Activated naive CD4-positive, alpha-beta T cell treated with anti-CD3 and anti-CD28 coated beads, Interleukin-2, amount 50 U/mL, for 16 hours (primary cell): ENCODE results near the gene NIPBL.
"Not testable (repeated sequence)": the region's sequence is repeated elsewhere in the genome, so short reads cannot be mapped to it uniquely, and the experiment has no call there.

ENCODE experiments used
- DNase-seq: peaks from one replicate; pipeline ENCODE4 v3.0.0-alpha.2; 2020

NIPBL gene

GRCh38 chr5:36879274-36880033 is 2.9 kb downstream of the NIPBL start:
- DNase-seq = no peak

GRCh38 chr5:36880761-36881160 is 4.2 kb downstream of the NIPBL start:
- DNase-seq = no peak

DNA sequence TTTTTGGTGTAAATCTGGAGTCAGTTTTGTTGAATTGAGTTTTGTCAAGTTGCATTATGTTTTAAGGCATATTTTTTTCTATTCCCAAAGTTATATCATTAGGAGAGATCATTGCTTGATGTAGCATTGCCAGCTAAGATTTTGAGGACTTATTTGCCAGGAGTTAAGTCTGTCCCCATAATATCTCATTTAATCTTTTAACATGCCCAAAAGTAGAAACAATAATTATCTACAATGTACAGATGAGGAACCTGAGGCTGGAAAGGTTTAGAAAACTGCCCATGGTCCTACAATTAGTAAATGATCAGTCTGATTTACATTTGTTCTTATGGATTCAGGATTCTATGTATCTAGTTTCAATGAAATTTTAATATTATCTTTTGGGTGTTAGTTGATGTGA is 4.7 kb downstream of the NIPBL start:
- DNase-seq = no peak

GRCh38 chr5:36881807-36882206 is 5.2 kb downstream of the NIPBL start:
- no peak for DNase-seq

DNA sequence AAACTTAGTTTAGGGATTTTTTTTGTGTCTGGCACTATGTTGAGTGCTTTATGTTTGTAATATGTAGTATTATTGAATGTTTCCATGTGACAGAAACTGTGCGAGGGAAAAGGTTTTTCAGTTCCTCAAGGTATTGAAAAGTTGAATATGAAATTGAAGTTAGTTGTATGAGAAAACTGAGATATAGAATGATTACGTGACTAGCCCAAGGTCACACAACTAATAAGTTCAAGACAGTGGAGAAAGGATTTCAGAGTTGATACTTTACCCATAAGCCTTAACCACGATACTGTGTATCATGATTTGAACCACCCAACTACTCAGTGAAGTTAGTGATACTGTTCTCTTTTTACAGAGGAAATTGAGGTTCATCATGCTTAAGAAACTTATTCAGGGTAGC is 5.7 kb downstream of the NIPBL start:
- no peak for DNase-seq

GRCh38 chr5:36883894-36884462 is 7.4 kb downstream of the NIPBL start:
- no peak for DNase-seq

- DNase-seq = no peak
Measured at GRCh38 chr5:36885149-36885548, 8.6 kb downstream of the NIPBL start.

GRCh38 chr5:36885566-36886485 is 9.3 kb downstream of the NIPBL start:
- DNase-seq = no peak

- DNase-seq = no peak
Measured at GRCh38 chr5:36886791-36887190, 10.2 kb downstream of the NIPBL start.

- DNase-seq = no peak
Measured at GRCh38 chr5:36887532-36887931, 11.0 kb downstream of the NIPBL start.

DNA sequence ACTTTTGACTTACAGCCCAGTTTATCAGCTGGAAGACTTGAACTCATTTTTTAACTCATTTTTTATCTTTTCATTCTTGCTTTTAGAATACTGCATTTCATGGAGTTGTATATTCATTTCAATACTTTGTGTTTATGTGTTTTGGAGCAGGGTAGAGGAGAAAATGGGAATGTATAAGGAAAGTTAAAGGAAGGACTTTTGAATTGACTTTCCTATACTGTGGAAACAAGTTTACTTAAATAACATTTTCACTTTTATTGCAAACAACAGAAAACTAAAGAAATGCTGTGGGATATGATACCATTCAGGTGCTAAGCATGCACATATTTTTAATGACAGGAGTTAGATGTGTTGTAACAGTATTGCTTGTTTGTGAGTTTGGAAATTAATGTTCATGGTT is 11.7 kb downstream of the NIPBL start:
- no peak for DNase-seq

DNA sequence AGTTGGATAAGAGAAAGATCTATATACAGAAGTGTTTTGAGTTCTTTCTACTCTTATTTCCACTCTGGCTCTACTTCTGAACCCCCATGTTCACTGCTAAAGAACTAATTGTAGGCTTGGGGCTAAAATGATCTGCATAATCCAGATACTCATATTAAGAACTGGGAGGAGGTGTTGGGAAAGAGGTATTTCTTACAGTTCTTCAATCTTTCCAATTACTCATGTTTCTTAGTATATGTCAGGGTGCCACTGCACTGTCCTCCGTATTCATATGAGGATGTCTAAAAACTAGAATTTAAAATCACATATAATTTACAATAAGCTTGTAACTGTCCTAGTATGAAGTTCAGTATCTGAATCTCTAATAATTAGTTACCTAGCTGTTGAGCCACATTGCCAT is 12.7 kb downstream of the NIPBL start:
- DNase-seq = no peak

DNA sequence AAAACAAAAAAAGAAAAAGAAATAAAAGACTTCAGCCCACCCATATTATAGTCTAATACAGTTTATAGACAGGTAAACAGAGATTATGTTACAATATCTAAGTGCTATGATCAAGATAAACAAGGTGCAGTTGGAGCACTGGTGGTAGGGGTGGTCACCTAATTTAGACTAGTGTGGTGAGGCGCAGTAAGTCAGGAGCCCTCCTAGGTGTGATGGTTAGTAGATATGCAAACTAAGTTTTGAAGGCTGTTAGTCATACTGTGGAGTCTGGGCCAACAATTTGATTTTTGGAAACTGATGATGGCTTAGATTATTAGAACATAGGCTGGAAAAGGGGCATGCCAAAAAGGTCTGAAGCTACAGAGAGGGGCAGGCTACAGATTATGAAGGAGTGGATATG is 14.7 kb downstream of the NIPBL start:
- no peak for DNase-seq

- not testable (repeated sequence) for DNase-seq
Measured at GRCh38 chr5:36892085-36892830, 15.7 kb downstream of the NIPBL start.

DNA sequence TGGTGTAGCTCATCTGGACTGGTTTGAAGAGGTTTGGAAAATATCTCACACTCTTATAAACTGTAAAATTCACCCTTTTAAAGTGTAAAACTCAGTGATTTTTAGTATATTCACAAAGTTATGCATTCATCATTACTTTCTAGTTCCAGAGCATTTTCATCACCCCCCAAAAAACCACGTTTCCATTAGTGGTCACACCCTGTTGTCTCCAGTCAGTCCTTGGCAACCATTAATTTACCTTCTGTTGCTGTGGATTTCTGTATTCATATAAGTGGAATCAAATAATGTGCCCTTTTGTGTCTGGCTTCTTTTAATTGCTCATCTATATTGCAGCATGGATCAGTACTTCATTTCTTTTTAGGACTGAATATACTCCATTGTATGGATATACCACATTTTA is 18.4 kb downstream of the NIPBL start:
- no peak for DNase-seq

- no peak for DNase-seq
Measured at GRCh38 chr5:36896476-36896875, 19.9 kb downstream of the NIPBL start.

DNA sequence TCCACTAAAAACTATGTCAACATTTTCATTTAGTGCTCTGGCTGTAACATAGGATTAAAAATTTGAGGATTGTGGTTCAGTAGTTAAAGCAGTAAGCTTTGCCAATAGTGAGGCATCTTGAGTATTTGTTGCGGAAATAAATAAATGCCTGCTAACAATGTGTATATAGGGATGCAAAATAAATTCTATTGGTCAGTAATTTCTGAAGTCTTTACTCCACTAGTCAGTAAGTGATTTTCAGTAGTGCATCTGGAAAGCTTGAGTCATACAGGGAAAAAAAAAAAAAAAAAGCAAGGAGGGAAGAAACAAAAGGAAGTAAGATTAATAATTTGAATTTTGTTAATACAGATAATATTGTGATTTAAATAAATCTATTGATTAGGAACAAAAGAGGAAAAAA is 21.0 kb downstream of the NIPBL start:
- no peak for DNase-seq

GRCh38 chr5:36899860-36900259 is 23.3 kb downstream of the NIPBL start:
- DNase-seq = no peak

DNA sequence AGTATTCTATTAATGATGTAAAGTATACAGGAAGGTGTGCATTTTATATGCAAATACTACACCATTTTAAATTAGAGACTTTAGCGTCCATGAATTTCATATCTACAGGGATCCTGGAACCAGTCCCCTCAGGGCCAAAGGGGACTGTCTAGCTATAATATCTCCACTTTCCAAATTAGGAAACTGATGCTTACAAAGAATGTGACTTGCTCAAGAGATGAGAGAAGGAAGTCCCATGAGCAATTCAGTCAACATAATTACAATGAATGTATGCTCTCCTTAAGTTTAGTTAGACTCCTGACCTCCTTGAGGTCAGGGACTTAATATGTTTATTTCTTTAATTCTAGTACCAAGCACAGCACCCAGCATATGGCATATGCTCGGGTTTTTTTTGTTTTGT is 23.7 kb downstream of the NIPBL start:
- no peak for DNase-seq

GRCh38 chr5:36901077-36901476 is 24.5 kb downstream of the NIPBL start:
- not testable (repeated sequence) for DNase-seq

DNA sequence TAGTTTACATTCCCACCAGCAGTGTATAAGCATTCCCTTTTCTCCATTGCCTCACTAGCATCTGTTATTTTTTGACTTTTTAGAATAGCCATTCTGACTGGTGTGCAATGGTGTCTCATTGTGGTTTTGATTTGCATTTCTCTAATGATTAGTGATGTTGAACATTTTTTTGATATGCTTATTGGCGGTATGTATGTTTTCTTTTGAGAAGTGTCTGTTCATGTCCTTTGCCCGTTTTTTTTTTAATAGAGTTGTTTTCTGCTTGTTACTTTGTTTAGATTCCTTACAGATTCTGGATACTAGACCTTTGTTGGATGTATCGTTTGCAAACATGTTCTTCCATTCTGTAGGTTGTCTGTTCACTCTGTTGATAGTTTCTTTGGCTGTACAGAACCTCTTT is 25.3 kb downstream of the NIPBL start:
- DNase-seq = no peak

DNA sequence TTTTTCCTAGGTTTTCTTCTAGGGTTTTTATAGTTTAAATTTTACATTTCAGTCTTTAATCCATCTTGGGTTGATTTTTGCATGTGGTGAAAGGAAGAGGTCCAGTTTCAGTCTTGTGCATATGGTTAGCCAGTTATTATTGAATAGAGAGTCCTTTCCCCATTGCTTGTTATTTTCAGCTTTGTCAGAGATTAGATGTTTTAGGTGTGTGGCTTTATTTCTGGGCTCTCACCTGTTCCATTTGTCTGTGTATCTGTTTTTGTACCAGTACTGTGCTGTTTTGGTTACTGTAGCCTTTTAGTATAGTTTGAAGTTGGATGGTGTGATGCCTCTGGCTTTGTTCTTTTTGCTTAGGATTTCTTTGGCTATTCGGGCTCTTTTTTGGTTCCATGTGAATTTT is 25.8 kb downstream of the NIPBL start:
- DNase-seq = no peak

GRCh38 chr5:36904677-36905076 is 28.1 kb downstream of the NIPBL start:
- DNase-seq = no peak
